ENCODE measurements around the gene NID2. TPM values are rescaled to one million over a fixed set of nuclear protein-coding genes. Genes with fewer than 3 reads are reported as not detected.
A peak's percentile ranks its signal among the peaks of the same experiment; 100 is the strongest.

NID2 gene
- total and polyA plus RNA-seq, 7 experiments from 2014 or later = 0.35 to 0.94 (median 0.42) TPM; not detected in 4

DNA sequence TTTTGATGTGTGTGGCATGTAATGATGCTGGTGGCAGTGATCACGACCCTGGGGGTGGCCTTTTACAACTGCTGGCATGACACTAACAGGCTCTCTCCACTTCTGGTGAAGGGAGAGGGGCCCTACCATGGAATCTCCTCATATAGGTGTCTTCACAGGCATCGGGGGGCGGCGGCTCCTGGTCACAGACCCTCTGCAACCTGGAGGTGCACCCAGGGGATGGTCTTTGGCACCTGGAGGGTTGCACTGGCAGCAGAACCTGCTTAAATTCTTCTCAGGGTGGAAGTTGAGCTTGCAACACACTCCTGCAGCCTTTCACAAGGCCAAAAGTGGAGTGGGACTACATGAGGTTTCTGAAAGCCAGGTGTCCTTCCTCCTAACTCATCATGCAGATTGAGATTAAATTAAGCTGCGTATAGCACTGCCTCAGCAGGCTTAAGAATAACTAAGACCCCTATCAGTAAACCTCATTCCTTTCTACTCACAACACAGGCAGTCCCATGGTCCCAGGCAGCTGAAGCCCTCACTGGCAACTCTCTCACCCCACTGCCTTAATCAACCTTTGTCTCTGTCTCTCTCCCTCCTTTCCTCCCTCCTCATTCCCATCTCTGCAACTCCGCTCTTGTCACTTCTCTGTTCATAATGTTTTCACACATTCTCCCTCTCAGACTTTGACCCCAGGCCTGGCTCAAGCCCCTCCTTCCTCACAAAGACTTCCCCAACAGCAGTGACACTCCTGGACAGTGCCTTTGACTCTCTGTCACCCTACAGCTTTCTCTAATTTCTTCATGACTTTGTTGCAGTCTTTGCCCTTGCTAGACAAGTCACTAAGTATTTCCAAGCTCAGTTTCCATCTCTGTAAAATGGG, 18.9 kb downstream of the NID2 start:
- H3K4me1 Mint-ChIP-seq = peaks cover 0 to 2% (median 0%) of the 10 kb centered on the region in 7 donors
- no peaks in the 10 kb centered on the region for H3K9me3 Mint-ChIP-seq
- DNase-seq = no peak

DNA sequence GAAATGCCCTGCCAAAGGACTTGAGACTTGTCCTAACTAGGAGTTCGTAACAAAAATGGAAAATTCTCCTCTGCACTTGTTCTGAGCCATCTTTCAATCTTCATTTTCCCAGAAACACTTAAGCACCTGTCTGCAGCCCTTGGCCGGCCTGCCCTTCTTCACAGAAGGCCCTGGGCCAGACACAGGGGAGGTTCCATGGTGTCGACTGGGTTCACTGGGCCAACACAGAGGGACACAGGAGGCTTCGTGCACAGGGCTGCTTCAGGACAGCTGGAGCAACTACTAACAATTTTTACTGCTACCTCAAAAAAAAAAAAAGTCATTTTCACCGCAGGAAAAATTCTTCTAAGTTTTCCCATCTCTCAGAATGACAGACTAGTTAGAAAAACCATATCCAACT, 19.6 kb downstream of the NID2 start:
- H3K27me3 ChIP-seq (ENCODE audit: control insufficient read depth in 2 of 2, insufficient read depth in 2 of 2, low read length in 2 of 2) = no peaks in the 10 kb centered on the region
- ChIA-PET POLR2A (no interaction called here), CTCF (no interaction called here)
- H3K4me1 ChIP-seq (ENCODE audit: control insufficient read depth in 2 of 2, insufficient read depth in 2 of 2, low read length in 2 of 2) = no peaks in the 10 kb centered on the region
- Mint-ChIP-seq H3K4me3 (no peak overlapping the region), H3K27ac (no peak overlapping the region), H3K27me3 (peaks cover 0 to 20% (median 3%) of the 10 kb centered on the region in 5 donors), H3K9me3 (no peaks in the 10 kb centered on the region), H3K4me1 (peaks cover 0 to 2% (median 0%) of the 10 kb centered on the region in 7 donors), H3K36me3 (no peaks in the 10 kb centered on the region)
- intact Hi-C loops (cut with micrococcal nuclease) = no loop called here
- H3K9me3 ChIP-seq (ENCODE audit: control insufficient read depth in 2 of 3, low read length in 3 of 3) = no peaks in the 10 kb centered on the region
- H3K27ac ChIP-seq (ENCODE audit: low read depth, low read length) = no peak overlapping the region
- H3K36me3 ChIP-seq (ENCODE audit: control insufficient read depth in 2 of 3, insufficient read depth in 3 of 3, low read length in 3 of 3) = no peaks in the 10 kb centered on the region
- DNase-seq = no peak
- no peak for ATAC-seq
- no peak overlapping the region for H3K4me3 ChIP-seq (ENCODE audit: low read length)

More for the DNA sequence above, 18.9 kb downstream of the NID2 start:
- H3K36me3 Mint-ChIP-seq = no peaks in the 10 kb centered on the region
- peaks cover 3 to 22% (median 5%) of the 10 kb centered on the region in 5 donors for H3K27me3 Mint-ChIP-seq
- H3K4me3 ChIP-seq (ENCODE audit: low read length) = no peak overlapping the region
- H3K36me3 ChIP-seq (ENCODE audit: control insufficient read depth in 2 of 3, insufficient read depth in 3 of 3, low read length in 3 of 3) = no peaks in the 10 kb centered on the region
- ChIA-PET CTCF (interaction anchor here (0.6 kb wide), 1 partner anchor 95 kb away, joined by 3 read pairs; no protein-coding TSS in a partner anchor), POLR2A (interaction anchor here (0.6 kb wide), 1 partner anchor 154 kb away, joined by 3 read pairs; no protein-coding TSS in a partner anchor)
- no peaks in the 10 kb centered on the region for H3K9me3 ChIP-seq (ENCODE audit: control insufficient read depth in 2 of 3, low read length in 3 of 3)
- no peak for ATAC-seq
- no peak overlapping the region for H3K4me3 Mint-ChIP-seq
- H3K4me1 ChIP-seq (ENCODE audit: control insufficient read depth in 2 of 2, insufficient read depth in 2 of 2, low read length in 2 of 2) = no peaks in the 10 kb centered on the region
- no peak overlapping the region for H3K27ac Mint-ChIP-seq
- no peak overlapping the region for H3K27ac ChIP-seq (ENCODE audit: low read depth, low read length)
- H3K27me3 ChIP-seq (ENCODE audit: control insufficient read depth in 2 of 2, insufficient read depth in 2 of 2, low read length in 2 of 2) = no peaks in the 10 kb centered on the region
- intact Hi-C loops (cut with micrococcal nuclease) = no loop called here

DNA sequence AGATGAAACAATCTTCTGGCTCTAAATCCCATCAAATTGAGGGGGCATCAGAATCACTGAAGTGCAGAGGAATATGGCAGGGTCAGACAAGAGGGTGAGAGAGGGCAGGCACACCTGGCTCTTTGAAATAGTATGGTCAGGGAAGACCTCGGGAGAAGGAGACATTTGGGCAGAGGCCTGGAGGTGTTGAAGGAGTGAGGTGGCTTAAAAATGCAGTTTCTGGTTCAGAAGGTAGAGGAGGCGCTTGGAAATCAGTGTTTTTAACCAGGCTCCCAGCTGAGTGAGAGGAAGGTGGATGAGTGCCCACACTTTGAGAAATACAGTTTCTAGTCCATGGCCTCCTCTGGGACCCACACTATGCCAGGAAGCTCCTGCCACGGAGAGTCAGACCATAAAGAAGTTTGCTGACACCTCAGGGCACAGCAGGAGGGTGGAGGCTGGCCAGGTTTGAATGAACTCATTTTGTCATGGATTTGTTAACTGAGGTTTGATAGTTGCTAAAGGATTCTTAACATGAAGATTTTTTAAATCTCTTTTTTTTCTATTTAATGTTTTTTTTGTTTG, 20.1 kb downstream of the NID2 start:
- Mint-ChIP-seq H3K27me3 (peaks cover 0 to 16% (median 0%) of the 10 kb centered on the region in 5 donors), H3K4me3 (no peak overlapping the region), H3K27ac (peak overlapping the region in 1 of 9 donors; percentile 7), H3K9me3 (no peaks in the 10 kb centered on the region), H3K4me1 (peaks cover 0 to 3% (median 0%) of the 10 kb centered on the region in 7 donors), H3K36me3 (no peaks in the 10 kb centered on the region)
- intact Hi-C loops (cut with micrococcal nuclease) = no loop called here
- ATAC-seq = no peak
- ChIA-PET CTCF (no interaction called here), POLR2A (no interaction called here)
- Histone ChIP-seq H3K4me1 (ENCODE audit: control insufficient read depth in 2 of 2, insufficient read depth in 2 of 2, low read length in 2 of 2) (no peaks in the 10 kb centered on the region), H3K27me3 (ENCODE audit: control insufficient read depth in 2 of 2, insufficient read depth in 2 of 2, low read length in 2 of 2) (no peaks in the 10 kb centered on the region), H3K9me3 (ENCODE audit: control insufficient read depth in 2 of 3, low read length in 3 of 3) (no peaks in the 10 kb centered on the region), H3K36me3 (ENCODE audit: control insufficient read depth in 2 of 3, insufficient read depth in 3 of 3, low read length in 3 of 3) (no peaks in the 10 kb centered on the region), H3K27ac (ENCODE audit: low read depth, low read length) (no peak overlapping the region), H3K4me3 (ENCODE audit: low read length) (no peak overlapping the region)
- DNase-seq = no peak

DNA sequence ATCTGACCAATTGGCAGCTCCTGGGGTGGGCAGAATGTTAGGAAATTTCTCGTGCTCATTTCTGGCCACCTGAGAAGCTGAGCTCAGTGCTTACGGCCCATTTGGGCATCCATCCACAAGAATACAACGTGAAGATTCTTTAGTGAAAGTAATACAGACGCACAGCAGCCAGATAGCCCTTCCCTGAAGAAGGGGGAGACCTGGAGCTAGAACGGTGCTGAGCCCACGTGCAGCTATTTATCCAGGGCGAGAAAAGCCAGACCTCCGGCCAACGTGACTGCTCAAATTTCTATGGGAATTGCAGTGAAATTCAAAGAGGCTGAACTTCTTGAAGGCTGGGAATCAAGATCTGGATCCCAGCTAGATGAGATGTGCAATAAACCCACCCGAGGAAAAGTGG, 20.7 kb downstream of the NID2 start:
- no peaks in the 10 kb centered on the region for H3K36me3 ChIP-seq (ENCODE audit: control insufficient read depth in 2 of 3, insufficient read depth in 3 of 3, low read length in 3 of 3)
- intact Hi-C loops (cut with micrococcal nuclease) = no loop called here
- no peak for ATAC-seq
- Mint-ChIP-seq H3K27me3 (peaks cover 0 to 18% (median 0%) of the 10 kb centered on the region in 5 donors), H3K9me3 (no peaks in the 10 kb centered on the region), H3K4me3 (no peak overlapping the region), H3K27ac (no peak overlapping the region), H3K4me1 (peaks cover 0 to 6% (median 0%) of the 10 kb centered on the region in 7 donors), H3K36me3 (no peaks in the 10 kb centered on the region)
- ChIA-PET POLR2A (no interaction called here), CTCF (no interaction called here)
- no peaks in the 10 kb centered on the region for H3K9me3 ChIP-seq (ENCODE audit: control insufficient read depth in 2 of 3, low read length in 3 of 3)
- H3K4me3 ChIP-seq (ENCODE audit: low read length) = no peak overlapping the region
- DNase-seq = no peak
- no peak overlapping the region for H3K27ac ChIP-seq (ENCODE audit: low read depth, low read length)
- no peaks in the 10 kb centered on the region for H3K27me3 ChIP-seq (ENCODE audit: control insufficient read depth in 2 of 2, insufficient read depth in 2 of 2, low read length in 2 of 2)
- H3K4me1 ChIP-seq (ENCODE audit: control insufficient read depth in 2 of 2, insufficient read depth in 2 of 2, low read length in 2 of 2) = no peaks in the 10 kb centered on the region

DNA sequence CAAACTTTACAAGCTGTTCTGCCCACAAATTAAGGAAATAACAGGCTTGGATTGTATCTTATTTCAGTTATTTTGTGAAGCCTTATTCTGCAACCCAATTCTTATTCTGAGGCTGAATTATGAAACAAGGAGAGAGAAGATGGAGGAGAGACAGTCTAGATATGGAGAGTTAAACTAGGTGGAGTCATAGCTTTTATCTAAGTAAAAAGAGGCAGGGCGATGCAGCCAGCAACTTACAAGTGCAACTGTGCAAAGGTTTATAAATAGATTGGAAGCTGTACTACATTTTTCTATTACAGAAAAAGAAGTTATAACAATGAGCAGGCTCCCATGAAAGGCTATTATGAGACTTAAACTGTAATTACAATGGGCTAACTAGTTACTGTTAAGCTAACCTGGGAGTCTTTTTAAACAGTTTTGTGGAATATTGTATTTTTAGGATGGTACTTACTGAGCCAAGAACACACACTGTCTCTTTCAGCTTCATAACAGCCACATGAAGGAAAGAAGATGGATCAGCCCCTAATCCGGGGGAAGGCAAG, 22.4 kb downstream of the NID2 start:
- POLR2A ChIA-PET = no interaction called here
- Mint-ChIP-seq H3K36me3 (no peaks in the 10 kb centered on the region), H3K27me3 (peaks cover 0 to 24% (median 0%) of the 10 kb centered on the region in 5 donors), H3K4me1 (peaks cover 0 to 6% (median 0%) of the 10 kb centered on the region in 7 donors), H3K9me3 (no peaks in the 10 kb centered on the region), H3K27ac (no peak overlapping the region), H3K4me3 (no peak overlapping the region)
- H3K27ac ChIP-seq (ENCODE audit: low read depth, low read length) = no peak overlapping the region
- CTCF ChIA-PET = interaction anchor here (1.5 kb wide), 1 partner anchor 23 kb away, joined by 4 read pairs; no protein-coding TSS in a partner anchor
- DNase-seq (no peak), ATAC-seq (no peak)
- no peaks in the 10 kb centered on the region for H3K27me3 ChIP-seq (ENCODE audit: control insufficient read depth in 2 of 2, insufficient read depth in 2 of 2, low read length in 2 of 2)
- no peaks in the 10 kb centered on the region for H3K36me3 ChIP-seq (ENCODE audit: control insufficient read depth in 2 of 3, insufficient read depth in 3 of 3, low read length in 3 of 3)
- no peak overlapping the region for H3K4me3 ChIP-seq (ENCODE audit: low read length)
- intact Hi-C loops (cut with micrococcal nuclease) = no loop called here
- H3K9me3 ChIP-seq (ENCODE audit: control insufficient read depth in 2 of 3, low read length in 3 of 3) = no peaks in the 10 kb centered on the region
- H3K4me1 ChIP-seq (ENCODE audit: control insufficient read depth in 2 of 2, insufficient read depth in 2 of 2, low read length in 2 of 2) = no peaks in the 10 kb centered on the region

DNA sequence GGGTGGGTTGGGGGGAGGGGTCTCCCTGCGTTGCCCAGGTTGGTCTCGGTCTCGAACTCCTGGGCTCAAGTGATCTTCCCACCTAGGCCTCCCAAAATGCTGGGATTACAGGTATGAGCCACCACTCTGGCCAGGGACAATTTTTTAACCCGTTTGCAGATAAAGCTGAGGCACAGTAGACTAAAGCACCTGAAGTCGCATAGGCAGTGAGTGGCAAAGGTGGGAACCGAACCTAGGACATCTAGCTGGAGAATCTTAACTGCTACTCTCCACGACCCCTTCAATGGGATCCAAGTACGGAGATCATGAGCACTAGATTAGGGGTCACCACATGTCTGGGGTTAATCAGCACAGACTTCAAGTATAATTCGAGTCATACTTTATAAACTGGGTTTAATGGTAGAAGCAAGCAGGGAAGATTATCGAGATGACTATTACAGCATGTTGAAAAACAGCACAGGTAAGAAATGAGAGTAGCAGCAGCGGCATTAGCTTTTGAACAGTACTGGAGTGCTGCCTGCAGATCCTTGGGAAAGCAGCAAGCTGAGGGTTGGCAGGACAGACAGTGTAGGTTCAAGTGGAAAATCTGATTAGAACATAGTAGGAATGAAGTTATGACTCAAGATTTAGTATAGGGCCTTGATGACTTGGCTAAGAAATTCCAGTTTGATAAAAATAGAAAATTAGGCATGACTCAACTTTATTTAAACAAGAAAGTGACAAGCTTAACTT, 23.9 kb downstream of the NID2 start:
- Histone ChIP-seq H3K36me3 (ENCODE audit: control insufficient read depth in 2 of 3, insufficient read depth in 3 of 3, low read length in 3 of 3) (no peaks in the 10 kb centered on the region), H3K27ac (ENCODE audit: low read depth, low read length) (no peak overlapping the region), H3K4me3 (ENCODE audit: low read length) (no peak overlapping the region), H3K27me3 (ENCODE audit: control insufficient read depth in 2 of 2, insufficient read depth in 2 of 2, low read length in 2 of 2) (no peaks in the 10 kb centered on the region), H3K9me3 (ENCODE audit: control insufficient read depth in 2 of 3, low read length in 3 of 3) (no peaks in the 10 kb centered on the region), H3K4me1 (ENCODE audit: control insufficient read depth in 2 of 2, insufficient read depth in 2 of 2, low read length in 2 of 2) (no peaks in the 10 kb centered on the region)
- peaks cover 0 to 4% (median 0%) of the 10 kb centered on the region in 7 donors for H3K4me1 Mint-ChIP-seq
- no peaks in the 10 kb centered on the region for H3K36me3 Mint-ChIP-seq
- H3K9me3 Mint-ChIP-seq = no peaks in the 10 kb centered on the region
- H3K4me3 Mint-ChIP-seq = no peak overlapping the region
- H3K27ac Mint-ChIP-seq = no peak overlapping the region
- peaks cover 0 to 22% (median 0%) of the 10 kb centered on the region in 5 donors for H3K27me3 Mint-ChIP-seq
- DNase-seq = no peak
- ChIA-PET CTCF (interaction anchor here (0.7 to 1.5 kb wide), 2 partner anchors 22 to 70 kb away, joined by 3 to 4 read pairs; no protein-coding TSS in a partner anchor), POLR2A (interaction anchor here (0.6 kb wide), 1 partner anchor 418 kb away, joined by 4 read pairs; no protein-coding TSS in a partner anchor)
- ATAC-seq = no peak
- intact Hi-C loops (cut with micrococcal nuclease) = no loop called here
